RWPE2 (cell line): ENCODE measurements around the gene MUC5B.

Experiments
- ATAC-seq: fragments of 200-7000 bp; cut with Tn5 transposase; 3 replicates; pipeline ENCODE4 v1.9.1; 2021; ENCODE audit warnings: low read depth
- DNase-seq: peaks from one replicate; pipeline ENCODE4 v3.0.0-alpha.2; 2020; ENCODE audit warnings: low spot score
- H3K27ac ChIP-seq: fragments of 450-650 bp; 2 replicates; pipeline ENCODE4 v1.5.1; 2017; ENCODE audit warnings: mild to moderate bottlenecking; ENCODE audit not compliant: poor library complexity, severe bottlenecking
- H3K27me3 ChIP-seq: fragments of 250-450 bp; sonication (Bioruptor Pico); 2 replicates; pipeline ENCODE4 v1.5.1; 2021; ENCODE audit warnings: mild to moderate bottlenecking, moderate library complexity; ENCODE audit not compliant: insufficient read depth, poor library complexity, severe bottlenecking
- H3K36me3 ChIP-seq: fragments of 250-450 bp; sonication (Bioruptor Pico); 2 replicates; pipeline ENCODE4 v1.5.1; 2020; ENCODE audit warnings: low read depth, mild to moderate bottlenecking, moderate library complexity
- H3K4me1 ChIP-seq: fragments of 250-450 bp; sonication (Bioruptor Pico); 2 replicates; pipeline ENCODE4 v1.5.1; 2021; ENCODE audit warnings: mild to moderate bottlenecking, moderate library complexity; ENCODE audit not compliant: insufficient read depth, poor library complexity, severe bottlenecking
- H3K4me3 ChIP-seq: fragments of 250-450 bp; sonication (Bioruptor Pico); 2 replicates; pipeline ENCODE4 v1.5.1; 2021; ENCODE audit warnings: mild to moderate bottlenecking, moderate library complexity; ENCODE audit not compliant: severe bottlenecking
- H3K9me3 ChIP-seq: fragments of 250-450 bp; sonication (Bioruptor Pico); 2 replicates; pipeline ENCODE4 v1.5.1; 2021; ENCODE audit warnings: mild to moderate bottlenecking, moderate library complexity; ENCODE audit not compliant: severe bottlenecking
- TF ChIP-seq, protein P1 (sequence below): fragments of 450-650 bp; IDR thresholded peaks from one replicate; pipeline ENCODE4 v1.5.1; 2017; ENCODE audit warnings: mild to moderate bottlenecking, moderate library complexity; ENCODE audit not compliant: poor library complexity, severe bottlenecking

The MUC5B gene

GRCh38 chr11:1217151-1217550, 5.7 kb upstream of the MUC5B start:
- ATAC-seq: no peak
- no peak overlapping the region for H3K4me3 ChIP-seq
- H3K27me3 ChIP-seq: peaks cover 19% of the 10 kb centered on the region
- no peaks in the 10 kb centered on the region for H3K36me3 ChIP-seq
- peaks cover 2% of the 10 kb centered on the region for H3K9me3 ChIP-seq
- H3K27ac ChIP-seq: no peak overlapping the region
- no peaks in the 10 kb centered on the region for H3K4me1 ChIP-seq
- DNase-seq: peak; percentile 20
- TF ChIP-seq, protein P1, sequence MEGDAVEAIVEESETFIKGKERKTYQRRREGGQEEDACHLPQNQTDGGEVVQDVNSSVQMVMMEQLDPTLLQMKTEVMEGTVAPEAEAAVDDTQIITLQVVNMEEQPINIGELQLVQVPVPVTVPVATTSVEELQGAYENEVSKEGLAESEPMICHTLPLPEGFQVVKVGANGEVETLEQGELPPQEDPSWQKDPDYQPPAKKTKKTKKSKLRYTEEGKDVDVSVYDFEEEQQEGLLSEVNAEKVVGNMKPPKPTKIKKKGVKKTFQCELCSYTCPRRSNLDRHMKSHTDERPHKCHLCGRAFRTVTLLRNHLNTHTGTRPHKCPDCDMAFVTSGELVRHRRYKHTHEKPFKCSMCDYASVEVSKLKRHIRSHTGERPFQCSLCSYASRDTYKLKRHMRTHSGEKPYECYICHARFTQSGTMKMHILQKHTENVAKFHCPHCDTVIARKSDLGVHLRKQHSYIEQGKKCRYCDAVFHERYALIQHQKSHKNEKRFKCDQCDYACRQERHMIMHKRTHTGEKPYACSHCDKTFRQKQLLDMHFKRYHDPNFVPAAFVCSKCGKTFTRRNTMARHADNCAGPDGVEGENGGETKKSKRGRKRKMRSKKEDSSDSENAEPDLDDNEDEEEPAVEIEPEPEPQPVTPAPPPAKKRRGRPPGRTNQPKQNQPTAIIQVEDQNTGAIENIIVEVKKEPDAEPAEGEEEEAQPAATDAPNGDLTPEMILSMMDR: no peak

- no peak overlapping the region for H3K4me3 ChIP-seq
- no peak overlapping the region for H3K27ac ChIP-seq
- peak; percentile 34 for DNase-seq
- peaks cover 2% of the 10 kb centered on the region for H3K9me3 ChIP-seq
- H3K27me3 ChIP-seq: peaks cover 24% of the 10 kb centered on the region
- ATAC-seq: no peak
- TF ChIP-seq, protein P1: no peak
- H3K36me3 ChIP-seq: no peaks in the 10 kb centered on the region
- H3K4me1 ChIP-seq: no peaks in the 10 kb centered on the region
These were observed 4.5 kb upstream of the MUC5B start for GRCh38 chr11:1218256-1218787.

- no peak for ATAC-seq
- no peak overlapping the region for H3K27ac ChIP-seq
- H3K4me3 ChIP-seq: no peak overlapping the region
- TF ChIP-seq, protein P1: no peak
- no peaks in the 10 kb centered on the region for H3K9me3 ChIP-seq
- H3K4me1 ChIP-seq: no peaks in the 10 kb centered on the region
- peaks cover 24% of the 10 kb centered on the region for H3K27me3 ChIP-seq
- DNase-seq: peak; percentile 61
- no peaks in the 10 kb centered on the region for H3K36me3 ChIP-seq
These were observed 3.9 kb upstream of the MUC5B start for GRCh38 chr11:1218788-1219445.

GRCh38 chr11:1219446-1219833, 3.4 kb upstream of the MUC5B start:
- DNase-seq: no peak
- H3K9me3 ChIP-seq: no peaks in the 10 kb centered on the region
- no peak for ATAC-seq
- no peaks in the 10 kb centered on the region for H3K4me1 ChIP-seq
- peaks cover 24% of the 10 kb centered on the region for H3K27me3 ChIP-seq
- TF ChIP-seq, protein P1: no peak
- no peaks in the 10 kb centered on the region for H3K36me3 ChIP-seq
- H3K27ac ChIP-seq: no peak overlapping the region
- H3K4me3 ChIP-seq: no peak overlapping the region
